Endothelial cell of umbilical vein (primary cell): ENCODE results near the gene PINK1. TPM values are rescaled to one million over a fixed set of nuclear protein-coding genes. Genes with fewer than 3 reads are reported as not detected.

Experiments
- BruUV-seq: library from RNA; stranded (reverse); fragments of 400-500 nt; replicated peaks from 2 replicates; lab custom pipeline; 2021; lab: Mats Ljungman, UMichigan
- CTCF ChIA-PET: fragments of 300-600, 350-600 bp; sonication (Branson Sonifier 250); formaldehyde crosslinking; loops from one replicate; lab custom pipeline; 2021; ENCODE audit warnings: antibody characterized with exemption, inconsistent platforms; lab: Charles Lee
- POLR2A ChIA-PET: fragments of 300-600, 350-600 bp; sonication (Branson Sonifier 250); formaldehyde crosslinking; loops from one replicate; lab custom pipeline; 2021; ENCODE audit warnings: antibody characterized with exemption, inconsistent platforms; lab: Charles Lee
- DNase-seq: peaks from one replicate; pipeline ENCODE4 v3.0.0-alpha.2; 2011; ENCODE audit warnings: low read depth, low spot score
- FAIRE-seq: peaks from 2 replicates; lab custom pipeline; 2011; peaks lifted over from hg19 to GRCh38; lab: Jason Lieb, UNC
- H2AFZ ChIP-seq: 2 replicates; pipeline ENCODE4 v1.6.0; 2012; ENCODE audit warnings: low read depth, low read length, control low read depth, inconsistent platforms
- H3K27ac ChIP-seq: 2 replicates; pipeline ENCODE4 v1.5.1; 2011; ENCODE audit warnings: low read depth, mild to moderate bottlenecking, control low read depth, low read length, moderate library complexity; ENCODE audit not compliant: insufficient read depth
- H3K27me3 ChIP-seq, 2 experiments: 2 replicates each; pipeline versions ENCODE4 v1.6.0 to v1.6.1; 2011; ENCODE audit warnings: low read length in 2 of 2, mixed read lengths in 1 of 2; ENCODE audit not compliant: control insufficient read depth in 2 of 2, insufficient read depth in 2 of 2
- H3K36me3 ChIP-seq, 2 experiments: 2 replicates in 1 of 2; 3 replicates in 1 of 2; pipeline ENCODE4 v1.5.1; 2011; ENCODE audit warnings: low read length in 2 of 2, mild to moderate bottlenecking in 1 of 2, moderate library complexity in 1 of 2; ENCODE audit not compliant: control insufficient read depth in 2 of 2, insufficient read depth in 2 of 2; ENCODE audit errors: extremely low read depth in 1 of 2
- H3K4me1 ChIP-seq: 3 replicates; pipeline ENCODE4 v1.5.1; 2011; ENCODE audit warnings: mild to moderate bottlenecking, low read length; ENCODE audit not compliant: control insufficient read depth, insufficient read depth; ENCODE audit errors: extremely low read depth
- H3K4me2 ChIP-seq: 2 replicates; pipeline ENCODE4 v1.6.1; 2011; ENCODE audit warnings: low read length, control low read depth, mixed read lengths; ENCODE audit not compliant: insufficient read depth
- H3K4me3 ChIP-seq, 3 experiments: fragments of 200-600 bp in 1 of 3; sonication (generic), shearing (Covaris generic) in 1 of 3; replicated peaks in 1 of 3; 2 replicates each; pipeline ENCODE4 v1.5.1; 2011 to 2016; ENCODE audit warnings: control low read depth in 3 of 3, low read length in 3 of 3, mild to moderate bottlenecking in 2 of 3, inconsistent platforms in 1 of 3, low read depth in 1 of 3, moderate library complexity in 1 of 3; ENCODE audit not compliant: insufficient read depth in 1 of 3
- H3K79me2 ChIP-seq: 2 replicates; pipeline ENCODE4 v1.6.0; 2012; ENCODE audit warnings: low read length, inconsistent platforms; ENCODE audit not compliant: control insufficient read depth, insufficient read depth
- H3K9ac ChIP-seq: replicated peaks from 2 replicates; pipeline ENCODE3; 2011; ENCODE audit warnings: low read length, control low read depth; ENCODE audit not compliant: insufficient read depth; ENCODE audit errors: extremely low read depth
- H3K9me1 ChIP-seq: replicated peaks from 3 replicates; pipeline ENCODE4 v1.6.0; 2011; ENCODE audit warnings: mild to moderate bottlenecking, low read length; ENCODE audit not compliant: control insufficient read depth, insufficient read depth; ENCODE audit errors: extremely low read depth
- H3K9me3 ChIP-seq: replicated peaks from 2 replicates; pipeline ENCODE4 v1.5.1; 2012; ENCODE audit warnings: low read length, inconsistent platforms; ENCODE audit not compliant: control insufficient read depth, insufficient read depth
- H4K20me1 ChIP-seq: replicated peaks from 2 replicates; pipeline ENCODE3; 2011; ENCODE audit warnings: mild to moderate bottlenecking, low read length; ENCODE audit not compliant: control insufficient read depth, insufficient read depth; ENCODE audit errors: extremely low read depth
- EZH2 ChIP-seq: IDR thresholded peaks from 2 replicates; pipeline ENCODE4 v1.6.1; 2012; ENCODE audit warnings: borderline replicate concordance, low read depth, mild to moderate bottlenecking, moderate library complexity, low read length, inconsistent platforms; ENCODE audit not compliant: severe bottlenecking
- FOS ChIP-seq: IDR thresholded peaks from 2 replicates; pipeline ENCODE4 v1.6.1; 2011; ENCODE audit warnings: mild to moderate bottlenecking, low read length, moderate library complexity, borderline replicate concordance; ENCODE audit not compliant: insufficient read depth
- GATA2 ChIP-seq: IDR thresholded peaks from 2 replicates; pipeline ENCODE4 v1.7.0; 2011; ENCODE audit warnings: low read depth, mild to moderate bottlenecking, moderate library complexity, mixed read lengths, low read length; ENCODE audit not compliant: insufficient read length, insufficient read depth
- MYC ChIP-seq: IDR thresholded peaks from one replicate; pipeline ENCODE4 v1.6.1; 2011; ENCODE audit warnings: mild to moderate bottlenecking, low read depth, low read length
- POLR2AphosphoS5 ChIP-seq: IDR thresholded peaks from 2 replicates; pipeline ENCODE4 v1.6.1; 2012; ENCODE audit warnings: low read depth, mild to moderate bottlenecking, control low read depth, low read length, moderate library complexity; ENCODE audit not compliant: insufficient read depth
- dilution Hi-C: fragments of 300-500 bp; cut with MboI; formaldehyde crosslinking; loops from one replicate; pipeline ENCODE4 v1.15.0; 2019; ENCODE audit warnings: low sequenced_read_pairs; ENCODE audit not compliant: extremely low pct_ligation_motif_present
- intact Hi-C: fragments of 100-400 bp; cut with micrococcal nuclease; formaldehyde crosslinking; loops from one replicate; pipeline ENCODE4 v1.10.0; 2022
- polyA plus RNA-seq, 4 experiments: library from polyadenylated mRNA; depleted of rRNA in 3 of 4; stranded (reverse) in 3 of 4; unstranded in 1 of 4; fragments of >200 nt; gene quantifications; 2 replicates each; pipeline versions ENCODE4 v1.2.1 to v1.2.3, GENCODE V29; 2011 to 2012; ENCODE audit warnings: missing spikeins in 1 of 4
- total RNA-seq: library from RNA; stranded (reverse); gene quantifications from 2 replicates; pipeline ENCODE4 v1.2.3, GENCODE V29; 2021
- TF ChIP-seq, protein P1 (sequence below): IDR thresholded peaks from 2 replicates; pipeline ENCODE4 v1.6.1; 2011; ENCODE audit not compliant: insufficient read depth, insufficient read length
- TF ChIP-seq, protein P2 (sequence below), 2 donors: IDR thresholded peaks; 1 replicate in 1 of 2; 2 replicates in 1 of 2; pipeline ENCODE4 v1.5.1; 2011; ENCODE audit warnings: low read length in 2 of 2, mild to moderate bottlenecking in 2 of 2, moderate library complexity in 2 of 2, control low read depth in 1 of 2, inconsistent platforms in 1 of 2, low read depth in 1 of 2; ENCODE audit not compliant: insufficient read depth in 1 of 2; ENCODE audit errors: extremely low read depth in 1 of 2

The PINK1 gene
- total and polyA plus RNA-seq, 2 donors (not counting 3 experiments of a cell fraction or from before 2014, with no cell fraction given) = 27.3 to 27.9 TPM

- intact Hi-C loops = no loop called here
- Histone ChIP-seq H3K27me3 (peaks cover 0 to 2% of the 10 kb centered on the region in 2 experiments), H3K9ac (no peak overlapping the region), H3K27ac (no peak overlapping the region), H2AFZ (no peak overlapping the region), H3K4me1 (no peaks in the 10 kb centered on the region), H3K4me2 (no peak overlapping the region), H3K4me3 (no peak overlapping the region), H4K20me1 (no peaks in the 10 kb centered on the region), H3K36me3 (no peaks in the 10 kb centered on the region), H3K9me1 (no peaks in the 10 kb centered on the region), H3K9me3 (no peaks in the 10 kb centered on the region), H3K79me2 (no peaks in the 10 kb centered on the region)
- POLR2A ChIA-PET = no interaction called here
- CTCF ChIA-PET = interaction anchor here (2.2 kb wide), 1 partner anchor 12 kb away, joined by 8 read pairs; the partner anchor contains the start of gene PINK1
- BruUV-seq = no TSS peak
- DNase-seq = no peak
- TF ChIP-seq, protein P1, sequence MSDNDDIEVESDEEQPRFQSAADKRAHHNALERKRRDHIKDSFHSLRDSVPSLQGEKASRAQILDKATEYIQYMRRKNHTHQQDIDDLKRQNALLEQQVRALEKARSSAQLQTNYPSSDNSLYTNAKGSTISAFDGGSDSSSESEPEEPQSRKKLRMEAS = no peak
- TF ChIP-seq GATA2 = no peak
- dilution Hi-C loops = no loop called here
- no peak for FAIRE-seq
These were observed 12.2 kb upstream of the PINK1 start for GRCh38 chr1:20621012-20621411.

DNA sequence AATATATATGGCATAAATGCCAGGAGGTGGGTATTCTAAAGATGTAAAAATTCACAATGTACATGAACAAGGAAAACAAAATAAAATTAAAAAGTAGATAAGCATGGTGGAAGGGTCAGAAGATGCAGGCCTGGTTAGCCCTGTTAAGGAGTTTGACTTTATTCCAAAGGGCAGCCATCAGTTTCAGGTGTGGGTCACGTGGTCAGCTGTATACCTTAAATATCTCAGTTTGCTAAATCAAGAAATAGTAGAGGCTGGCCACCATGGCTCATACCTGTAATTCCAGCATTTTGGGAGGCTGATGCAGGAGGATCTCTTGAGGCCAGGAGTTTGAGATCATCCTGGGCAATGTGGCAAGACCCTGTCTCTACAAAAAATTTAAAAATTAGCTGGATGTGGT, 8.5 kb upstream of the PINK1 start:
- ChIA-PET POLR2A (no interaction called here), CTCF (interaction anchor here (1.1 to 1.3 kb wide), 2 partner anchors 9 to 50 kb away, joined by 3 to 4 read pairs; no protein-coding TSS in a partner anchor)
- peaks cover 2 to 3% of the 10 kb centered on the region in 2 experiments for H3K27me3 ChIP-seq
- dilution Hi-C loops (no loop called here), intact Hi-C loops (no loop called here)
- no peak overlapping the region for H3K4me3 ChIP-seq
- no peaks in the 10 kb centered on the region for H3K9me3 ChIP-seq
- no peaks in the 10 kb centered on the region for H3K79me2 ChIP-seq
- H4K20me1 ChIP-seq = no peaks in the 10 kb centered on the region
- H3K4me2 ChIP-seq = no peak overlapping the region
- no peaks in the 10 kb centered on the region for H3K9me1 ChIP-seq
- no peak overlapping the region for H3K27ac ChIP-seq
- no peak overlapping the region for H3K9ac ChIP-seq
- H3K36me3 ChIP-seq = no peaks in the 10 kb centered on the region
- no peaks in the 10 kb centered on the region for H3K4me1 ChIP-seq
- FAIRE-seq (no peak), DNase-seq (no peak)
- no TSS peak for BruUV-seq
- TF ChIP-seq MYC (no peak), EZH2 (no peak), POLR2AphosphoS5 (no peak), FOS (no peak), GATA2 (no peak)
- TF ChIP-seq, protein P2, sequence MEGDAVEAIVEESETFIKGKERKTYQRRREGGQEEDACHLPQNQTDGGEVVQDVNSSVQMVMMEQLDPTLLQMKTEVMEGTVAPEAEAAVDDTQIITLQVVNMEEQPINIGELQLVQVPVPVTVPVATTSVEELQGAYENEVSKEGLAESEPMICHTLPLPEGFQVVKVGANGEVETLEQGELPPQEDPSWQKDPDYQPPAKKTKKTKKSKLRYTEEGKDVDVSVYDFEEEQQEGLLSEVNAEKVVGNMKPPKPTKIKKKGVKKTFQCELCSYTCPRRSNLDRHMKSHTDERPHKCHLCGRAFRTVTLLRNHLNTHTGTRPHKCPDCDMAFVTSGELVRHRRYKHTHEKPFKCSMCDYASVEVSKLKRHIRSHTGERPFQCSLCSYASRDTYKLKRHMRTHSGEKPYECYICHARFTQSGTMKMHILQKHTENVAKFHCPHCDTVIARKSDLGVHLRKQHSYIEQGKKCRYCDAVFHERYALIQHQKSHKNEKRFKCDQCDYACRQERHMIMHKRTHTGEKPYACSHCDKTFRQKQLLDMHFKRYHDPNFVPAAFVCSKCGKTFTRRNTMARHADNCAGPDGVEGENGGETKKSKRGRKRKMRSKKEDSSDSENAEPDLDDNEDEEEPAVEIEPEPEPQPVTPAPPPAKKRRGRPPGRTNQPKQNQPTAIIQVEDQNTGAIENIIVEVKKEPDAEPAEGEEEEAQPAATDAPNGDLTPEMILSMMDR (IDR thresholded peaks at IDR 0.05; ENCODE audit: extremely low read depth in 1 of 2, insufficient read depth in 1 of 2, low read depth in 1 of 2, low read length in 2 of 2) = no peak
- H2AFZ ChIP-seq = no peak overlapping the region
